Vagina (tissue), 2 donors: ENCODE measurements around the gene DGKI. TPM values are rescaled to one million over a fixed set of nuclear protein-coding genes. Genes with fewer than 3 reads are reported as not detected.

Source experiments
- DNase-seq, 2 donors: peaks; one replicate each; pipeline ENCODE4 v3.0.0-alpha.2; 2017; ENCODE audit errors: extremely low spot score in 2 of 2
- H3K27ac ChIP-seq: fragments of 200-600 bp; sonication (generic); one replicate; pipeline ENCODE4 v1.5.1; 2019
- H3K27me3 ChIP-seq: fragments of 200-600 bp; sonication (generic); one replicate; pipeline ENCODE4 v1.5.1; 2019
- H3K36me3 ChIP-seq, 2 donors: fragments of 200-600 bp; sonication (generic); one replicate each; pipeline ENCODE4 v1.5.1; 2017 to 2019
- H3K4me1 ChIP-seq: fragments of 200-600 bp; sonication (generic); one replicate; pipeline ENCODE4 v1.5.1; 2019
- H3K4me3 ChIP-seq, 2 donors: fragments of 200-600 bp; sonication (generic); 1 replicate in 1 of 2; 2 replicates in 1 of 2; pipeline ENCODE4 v1.5.1; 2016 to 2019
- H3K9me3 ChIP-seq: fragments of 200-600 bp; sonication (generic); one replicate; pipeline ENCODE4 v1.5.1; 2019
- CTCF ChIP-seq, 3 experiments: fragments of 450-650 bp in 2 of 3; fragments of 200-600 bp in 1 of 3; sonication (generic) in 1 of 3; IDR thresholded peaks; one replicate each; pipeline ENCODE4 v1.5.1; 2017 to 2019; ENCODE audit warnings: antibody characterized with exemption in 3 of 3, mild to moderate bottlenecking in 2 of 3, moderate library complexity in 2 of 3
- POLR2A ChIP-seq, 2 donors: fragments of 450-650 bp; IDR thresholded peaks; one replicate each; pipeline ENCODE4 v1.6.1; 2017; ENCODE audit warnings: antibody characterized with exemption in 2 of 2, mild to moderate bottlenecking in 2 of 2, moderate library complexity in 2 of 2
- POLR2AphosphoS5 ChIP-seq, 2 donors: sonication (generic); formaldehyde crosslinking; IDR thresholded peaks; one replicate each; pipeline ENCODE4 v1.9.0; 2017; ENCODE audit warnings: antibody characterized with exemption in 2 of 2, mild to moderate bottlenecking in 2 of 2, low read depth in 1 of 2; ENCODE audit not compliant: insufficient read depth in 1 of 2
- intact Hi-C: fragments of 100-400 bp; cut with DNase I; formaldehyde crosslinking; loops from one replicate; pipeline ENCODE4 v1.15.1; 2023
- total RNA-seq: library from RNA; depleted of rRNA; stranded (reverse); fragments of >200 nt; gene quantifications from one replicate; pipeline ENCODE4 v1.2.3, GENCODE V29; 2016

Gene DGKI
- total RNA-seq, 1 donor from 2014 or later = 1.2 TPM

- no peak overlapping the region for H3K4me3 ChIP-seq
- H3K27ac ChIP-seq = no peak overlapping the region
- H3K27me3 ChIP-seq = no peaks in the 10 kb centered on the region
- no peak for DNase-seq
- TF ChIP-seq POLR2AphosphoS5 (IDR thresholded peaks at IDR 0.05; ENCODE audit: insufficient read depth in 1 of 2, low read depth in 1 of 2) (no peak), POLR2A (IDR thresholded peaks at IDR 0.05) (no peak), CTCF (IDR thresholded peaks at IDR 0.05) (no peak)
- no peaks in the 10 kb centered on the region for H3K9me3 ChIP-seq
- H3K36me3 ChIP-seq = no peaks in the 10 kb centered on the region
- intact Hi-C loops = no loop called here
- H3K4me1 ChIP-seq = no peaks in the 10 kb centered on the region
Measured at GRCh38 chr7:137674048-137674447, 172.7 kb downstream of the DGKI start.

- H3K4me1 ChIP-seq = no peaks in the 10 kb centered on the region
- no peak overlapping the region for H3K27ac ChIP-seq
- TF ChIP-seq POLR2A (IDR thresholded peaks at IDR 0.05) (no peak), CTCF (IDR thresholded peaks at IDR 0.05) (no peak), POLR2AphosphoS5 (IDR thresholded peaks at IDR 0.05; ENCODE audit: insufficient read depth in 1 of 2, low read depth in 1 of 2) (no peak)
- no peak overlapping the region for H3K4me3 ChIP-seq
- H3K36me3 ChIP-seq = no peaks in the 10 kb centered on the region
- H3K27me3 ChIP-seq = no peaks in the 10 kb centered on the region
- no peaks in the 10 kb centered on the region for H3K9me3 ChIP-seq
- DNase-seq = no peak
- intact Hi-C loops = no loop called here
Measured at GRCh38 chr7:137671920-137672319, 174.9 kb downstream of the DGKI start.

GRCh38 chr7:137670222-137671064 is 176.3 kb downstream of the DGKI start:
- Histone ChIP-seq H3K27me3 (no peaks in the 10 kb centered on the region), H3K4me3 (no peak overlapping the region), H3K9me3 (no peaks in the 10 kb centered on the region), H3K36me3 (no peaks in the 10 kb centered on the region), H3K27ac (no peak overlapping the region), H3K4me1 (no peaks in the 10 kb centered on the region)
- intact Hi-C loops = no loop called here
- DNase-seq = no peak
- TF ChIP-seq POLR2A (IDR thresholded peaks at IDR 0.05) (no peak), CTCF (IDR thresholded peaks at IDR 0.05) (no peak), POLR2AphosphoS5 (IDR thresholded peaks at IDR 0.05; ENCODE audit: insufficient read depth in 1 of 2, low read depth in 1 of 2) (no peak)

GRCh38 chr7:137669706-137670105 is 177.1 kb downstream of the DGKI start:
- H3K4me1 ChIP-seq = no peaks in the 10 kb centered on the region
- no peaks in the 10 kb centered on the region for H3K27me3 ChIP-seq
- H3K9me3 ChIP-seq = no peaks in the 10 kb centered on the region
- no peak overlapping the region for H3K4me3 ChIP-seq
- no peak for TF ChIP-seq CTCF (IDR thresholded peaks at IDR 0.05)
- intact Hi-C loops = loop anchor here (5.0 kb wide), 1 partner anchor 348 kb away; no protein-coding TSS in a partner anchor
- no peak for DNase-seq
- H3K36me3 ChIP-seq = no peaks in the 10 kb centered on the region
- H3K27ac ChIP-seq = no peak overlapping the region

GRCh38 chr7:137668404-137668803 is 178.4 kb downstream of the DGKI start:
- Histone ChIP-seq H3K4me3 (no peak overlapping the region), H3K9me3 (no peaks in the 10 kb centered on the region), H3K4me1 (no peaks in the 10 kb centered on the region), H3K27ac (no peak overlapping the region), H3K27me3 (no peaks in the 10 kb centered on the region), H3K36me3 (no peaks in the 10 kb centered on the region)
- TF ChIP-seq POLR2A (IDR thresholded peaks at IDR 0.05) = no peak
- no peak for TF ChIP-seq CTCF (IDR thresholded peaks at IDR 0.05)
- no peak for TF ChIP-seq POLR2AphosphoS5 (IDR thresholded peaks at IDR 0.05; ENCODE audit: insufficient read depth in 1 of 2, low read depth in 1 of 2)
- DNase-seq = no peak
- intact Hi-C loops = loop anchor here (5.0 kb wide), 1 partner anchor 349 kb away; no protein-coding TSS in a partner anchor
